Tibial nerve (tissue), 4 donors: ENCODE results near the gene JADE1.

Experiments used
- EP300 ChIP-seq, 2 donors: sonication (generic); formaldehyde crosslinking; IDR thresholded peaks; one replicate each; pipeline ENCODE4 v1.6.1; 2017; ENCODE audit warnings: antibody characterized with exemption in 2 of 2, mild to moderate bottlenecking in 1 of 2
- POLR2A ChIP-seq, 2 donors: fragments of 450-650 bp; IDR thresholded peaks; one replicate each; pipeline ENCODE4 v1.6.1; 2017; ENCODE audit warnings: antibody characterized with exemption in 2 of 2, mild to moderate bottlenecking in 2 of 2, moderate library complexity in 2 of 2
- TF ChIP-seq, protein P1 (sequence below), 5 experiments: fragments of 200-600 bp in 3 of 5; fragments of 450-650 bp in 2 of 5; sonication (generic) in 3 of 5; IDR thresholded peaks; one replicate each; pipeline ENCODE4 v1.5.1; 2016 to 2019; ENCODE audit warnings: antibody characterized with exemption in 5 of 5, mild to moderate bottlenecking in 3 of 5, moderate library complexity in 2 of 5

DNA sequence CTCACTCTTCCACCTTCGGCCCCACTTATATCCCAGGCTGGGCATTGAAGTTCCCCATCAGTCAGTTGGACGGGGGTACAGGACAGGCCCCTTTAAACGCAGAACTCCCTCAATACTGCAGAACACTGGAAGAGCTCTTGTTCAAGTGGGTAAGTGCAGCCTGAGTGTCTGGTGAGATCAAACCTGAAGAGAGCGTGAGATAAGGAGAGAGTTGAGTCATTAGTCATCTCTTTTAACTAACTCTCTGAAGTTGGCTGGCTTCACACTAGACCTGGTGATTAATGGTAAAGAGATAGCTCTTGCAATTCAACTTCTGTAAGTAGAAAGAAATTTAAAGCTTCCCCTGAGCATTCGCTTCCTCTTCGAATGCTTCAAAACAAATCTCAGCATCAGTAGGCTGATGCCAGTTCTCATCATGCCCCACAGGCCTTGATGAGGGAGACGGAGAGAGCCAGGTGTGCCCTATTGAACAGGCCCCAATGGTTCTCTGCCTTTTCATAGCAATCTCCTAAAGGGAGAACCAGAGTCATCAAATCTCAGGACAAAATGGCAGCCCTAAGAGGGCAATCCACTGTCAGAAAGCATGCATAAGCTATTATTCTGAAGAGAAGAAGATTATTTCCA, 41.0 kb upstream of the JADE1 start:
- TF ChIP-seq, protein P1, sequence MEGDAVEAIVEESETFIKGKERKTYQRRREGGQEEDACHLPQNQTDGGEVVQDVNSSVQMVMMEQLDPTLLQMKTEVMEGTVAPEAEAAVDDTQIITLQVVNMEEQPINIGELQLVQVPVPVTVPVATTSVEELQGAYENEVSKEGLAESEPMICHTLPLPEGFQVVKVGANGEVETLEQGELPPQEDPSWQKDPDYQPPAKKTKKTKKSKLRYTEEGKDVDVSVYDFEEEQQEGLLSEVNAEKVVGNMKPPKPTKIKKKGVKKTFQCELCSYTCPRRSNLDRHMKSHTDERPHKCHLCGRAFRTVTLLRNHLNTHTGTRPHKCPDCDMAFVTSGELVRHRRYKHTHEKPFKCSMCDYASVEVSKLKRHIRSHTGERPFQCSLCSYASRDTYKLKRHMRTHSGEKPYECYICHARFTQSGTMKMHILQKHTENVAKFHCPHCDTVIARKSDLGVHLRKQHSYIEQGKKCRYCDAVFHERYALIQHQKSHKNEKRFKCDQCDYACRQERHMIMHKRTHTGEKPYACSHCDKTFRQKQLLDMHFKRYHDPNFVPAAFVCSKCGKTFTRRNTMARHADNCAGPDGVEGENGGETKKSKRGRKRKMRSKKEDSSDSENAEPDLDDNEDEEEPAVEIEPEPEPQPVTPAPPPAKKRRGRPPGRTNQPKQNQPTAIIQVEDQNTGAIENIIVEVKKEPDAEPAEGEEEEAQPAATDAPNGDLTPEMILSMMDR (IDR thresholded peaks at IDR 0.05): no peak
- TF ChIP-seq POLR2A (IDR thresholded peaks at IDR 0.05) (no peak), EP300 (IDR thresholded peaks at IDR 0.05) (no peak)
